HG03045 (cell line): ENCODE measurements around the gene NCAM1.

Experiments used
- ATAC-seq: cut with Tn5 transposase; IDR thresholded peaks from one replicate; pipeline ENCODE4 v1.9.1; 2021; ENCODE audit warnings: mild to moderate bottlenecking, moderate library complexity; ENCODE audit not compliant: unreplicated experiment

NCAM1 gene

GRCh38 chr11:113082341-113082955 is 121.2 kb downstream of the NCAM1 start:
- no peak for ATAC-seq

DNA sequence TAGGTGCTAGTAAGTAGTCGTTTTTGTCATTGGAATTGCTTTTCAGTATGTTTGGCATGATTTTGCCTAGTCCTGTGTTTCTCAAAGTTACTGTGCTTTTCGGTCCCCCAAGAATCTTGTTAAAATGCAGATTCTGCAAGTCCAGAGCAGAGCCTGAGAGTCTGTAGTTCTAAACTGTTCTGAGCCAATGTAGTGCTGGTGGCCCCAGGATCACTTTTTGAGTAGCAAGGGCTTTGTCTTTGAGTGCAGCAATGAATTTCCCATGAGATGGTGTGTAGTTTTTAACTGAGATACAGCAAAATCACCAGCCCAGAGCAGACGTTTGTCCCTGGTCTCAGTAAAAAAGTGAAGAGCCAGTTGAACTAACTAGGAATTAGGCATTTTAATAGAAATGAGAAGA is 122.4 kb downstream of the NCAM1 start:
- ATAC-seq: no peak

DNA sequence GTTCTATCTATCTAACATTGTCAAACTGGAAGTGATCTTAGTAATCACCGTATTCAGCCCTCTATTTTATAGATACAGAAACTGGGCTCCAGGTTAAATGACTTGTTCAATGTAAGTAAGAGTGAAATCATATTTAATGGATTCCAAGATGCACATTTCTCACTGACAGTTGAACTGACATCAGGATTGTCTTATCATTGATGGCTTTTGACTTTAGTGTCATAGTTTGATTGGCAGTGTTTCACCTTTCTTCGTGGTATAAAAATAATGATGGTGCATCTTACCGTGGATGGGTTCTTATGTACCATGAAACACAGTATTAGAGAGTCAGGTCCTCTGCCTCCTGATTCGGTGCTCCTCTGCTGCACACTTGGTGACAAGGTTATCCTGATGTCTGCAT is 123.1 kb downstream of the NCAM1 start:
- ATAC-seq: no peak

GRCh38 chr11:113085446-113085845 is 124.2 kb downstream of the NCAM1 start:
- ATAC-seq: no peak

DNA sequence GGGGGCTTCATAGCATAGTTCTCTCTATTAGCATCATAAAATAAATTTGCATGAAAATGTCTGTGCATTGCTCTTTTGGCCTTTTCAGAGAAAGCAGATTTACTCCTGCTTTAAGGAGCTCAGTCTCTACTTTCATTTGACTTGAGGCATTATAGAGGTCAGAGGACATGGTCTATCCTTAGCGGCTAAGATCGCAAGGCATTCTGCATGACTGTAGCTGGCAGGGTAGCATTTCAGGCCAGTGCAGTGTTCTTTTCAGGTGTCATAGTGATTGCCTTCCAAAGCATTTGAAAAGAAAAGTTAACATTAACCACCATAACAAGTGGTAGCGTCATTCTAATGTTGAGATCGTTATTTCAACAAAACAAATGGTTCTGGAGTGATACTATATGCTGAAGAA is 126.5 kb downstream of the NCAM1 start:
- ATAC-seq: no peak

- no peak for ATAC-seq
Observed at GRCh38 chr11:113090716-113091480, 129.7 kb downstream of the NCAM1 start.

GRCh38 chr11:113091481-113091780 is 130.2 kb downstream of the NCAM1 start:
- no peak for ATAC-seq

- no peak for ATAC-seq
Observed at GRCh38 chr11:113096648-113097047, 135.4 kb downstream of the NCAM1 start.

DNA sequence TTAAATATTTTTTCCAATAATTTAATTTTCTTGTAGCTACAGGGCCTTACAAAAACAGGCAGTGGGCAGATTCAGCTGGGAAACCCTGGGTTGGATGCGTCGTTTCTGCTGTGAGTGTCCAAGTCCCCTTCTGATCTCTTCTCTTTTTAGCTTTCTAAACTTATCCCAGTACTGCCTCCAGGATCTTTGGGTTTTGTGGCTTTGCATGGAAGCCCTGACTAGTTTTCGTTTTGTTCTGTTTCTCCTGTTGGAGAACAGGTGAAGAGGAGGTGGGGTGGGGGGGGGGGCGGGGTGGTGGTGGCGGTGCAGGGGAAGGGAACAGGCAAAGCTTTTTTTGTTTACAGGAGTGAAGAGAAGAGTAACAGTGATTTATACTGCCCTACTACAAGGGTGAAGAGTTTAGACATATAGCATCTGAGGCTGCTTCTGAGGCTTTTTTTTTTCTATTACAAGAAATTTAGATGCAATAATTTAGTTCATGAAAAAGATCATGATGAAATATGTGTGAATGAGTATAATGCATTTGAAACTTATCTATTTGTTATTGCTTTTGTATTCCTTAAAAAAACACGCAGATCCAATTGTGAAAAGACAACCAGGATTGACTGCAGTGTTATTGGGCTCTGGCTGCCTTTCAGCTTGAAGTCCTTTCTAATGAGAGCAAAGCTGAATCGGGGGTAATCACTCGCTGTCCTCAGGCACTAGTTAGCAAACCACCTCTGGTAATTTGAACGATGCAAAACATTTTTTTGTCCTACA is 142.9 kb downstream of the NCAM1 start:
- ATAC-seq: no peak

GRCh38 chr11:113104691-113105251 is 143.6 kb downstream of the NCAM1 start:
- ATAC-seq: no peak

DNA sequence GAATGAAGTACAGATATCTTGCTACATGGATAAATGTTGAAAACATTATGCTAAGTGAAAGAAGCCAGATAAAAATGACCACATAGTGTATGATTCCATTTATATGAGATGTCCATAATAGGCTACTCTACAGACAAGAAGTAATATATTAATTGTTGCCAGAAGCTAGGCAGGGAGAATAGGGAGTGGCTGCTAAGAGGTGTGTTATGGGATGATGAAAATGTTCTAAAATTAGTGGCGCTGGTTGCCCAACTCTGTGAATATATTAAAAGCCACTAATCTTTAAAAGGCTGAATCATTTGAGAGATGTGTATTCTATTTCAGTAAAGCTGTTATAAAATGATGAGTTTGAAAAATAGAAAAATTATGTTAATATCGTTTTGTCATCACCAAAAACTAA is 144.4 kb downstream of the NCAM1 start:
- no peak for ATAC-seq

GRCh38 chr11:113106507-113106906 is 145.3 kb downstream of the NCAM1 start:
- no peak for ATAC-seq

DNA sequence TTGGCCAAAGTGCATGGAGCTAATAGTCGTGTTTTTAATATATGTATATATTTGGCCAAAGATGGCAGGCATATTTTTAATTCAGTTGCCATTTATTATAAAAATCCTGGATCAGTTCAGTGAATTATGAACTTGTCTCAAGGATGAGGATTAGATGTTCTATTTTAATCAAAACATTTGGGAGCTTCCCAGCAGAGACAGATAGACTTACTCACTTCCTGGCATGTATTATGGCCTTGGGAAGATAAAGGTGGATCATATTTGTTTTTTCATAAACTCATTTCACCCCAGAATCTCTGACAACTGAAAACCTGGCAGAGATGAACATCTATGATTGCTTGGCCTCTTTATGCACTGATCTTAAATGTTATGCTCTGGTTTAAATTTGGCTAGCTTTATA is 148.8 kb downstream of the NCAM1 start:
- no peak for ATAC-seq

DNA sequence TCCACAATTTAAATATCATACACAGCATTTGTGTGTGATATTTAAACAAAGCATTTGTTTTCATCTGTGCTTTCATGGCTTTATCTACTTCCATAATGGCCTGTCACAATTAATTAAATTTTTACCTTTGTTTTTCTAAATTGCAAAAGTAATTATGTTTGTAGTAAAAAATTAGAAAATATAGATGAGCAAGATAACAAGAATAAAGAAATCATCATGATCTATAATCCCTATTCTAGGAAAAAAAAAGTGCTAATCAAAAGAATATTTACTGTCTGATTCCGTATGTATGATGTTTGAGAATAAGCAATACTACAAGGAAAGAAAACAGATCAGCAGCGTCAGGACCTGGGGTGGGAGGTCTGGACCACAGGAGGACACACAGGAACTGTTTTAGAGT is 149.9 kb downstream of the NCAM1 start:
- ATAC-seq: no peak

- no peak for ATAC-seq
Observed at GRCh38 chr11:113112307-113112706, 151.1 kb downstream of the NCAM1 start.

GRCh38 chr11:113113801-113114704 is 152.8 kb downstream of the NCAM1 start:
- ATAC-seq: no peak

GRCh38 chr11:113114705-113115027 is 153.4 kb downstream of the NCAM1 start:
- no peak for ATAC-seq

DNA sequence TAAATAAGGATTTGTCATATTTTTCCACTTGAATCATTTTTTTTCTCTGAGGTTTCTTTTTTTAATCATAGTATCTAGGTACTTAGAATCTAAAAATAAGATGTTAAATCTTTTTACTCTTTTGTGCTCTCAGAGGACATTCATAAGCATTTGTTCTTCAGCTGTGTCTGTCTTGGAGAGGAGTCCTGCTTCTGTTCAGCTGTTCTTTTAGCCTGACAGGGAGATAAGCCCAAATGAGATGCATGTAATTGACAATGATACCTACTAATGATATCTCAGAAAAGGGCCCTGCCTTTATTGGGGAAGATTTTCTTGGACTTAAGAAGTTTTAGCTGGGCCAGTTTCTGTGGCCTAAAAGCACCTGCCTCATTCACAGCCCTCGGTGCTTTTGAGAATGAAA is 156.9 kb downstream of the NCAM1 start:
- no peak for ATAC-seq

DNA sequence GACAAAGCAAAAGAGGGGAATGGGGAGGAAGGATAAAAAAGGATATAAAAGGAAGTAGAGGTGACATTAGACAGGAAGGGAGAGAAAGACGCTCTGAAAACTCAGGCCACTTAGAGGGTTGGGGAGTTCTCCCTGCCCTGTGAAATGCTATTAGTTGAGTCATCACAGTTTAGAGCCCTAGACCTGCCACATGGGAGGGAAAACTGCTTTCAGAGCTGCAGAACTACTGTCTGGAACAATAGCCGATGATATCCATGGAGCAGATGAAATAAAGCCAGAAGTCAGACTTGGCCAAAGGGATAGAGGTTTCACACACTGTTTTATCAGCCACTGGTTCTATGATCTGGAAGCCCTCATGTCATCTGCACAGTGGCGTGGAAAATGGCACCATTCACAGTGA is 157.9 kb downstream of the NCAM1 start:
- ATAC-seq: no peak

- ATAC-seq: no peak
Observed at GRCh38 chr11:113119966-113120736, 158.9 kb downstream of the NCAM1 start.
